ENCODE data around the gene ILRUN. TPM values are rescaled to one million over a fixed set of nuclear protein-coding genes. Genes with fewer than 3 reads are reported as not detected.
"Not testable (repeated sequence)": the region's sequence is repeated elsewhere in the genome, so short reads cannot be mapped to it uniquely, and the experiment has no call there.

ILRUN gene
- 41.1 TPM for polyA plus RNA-seq (2013, experiment 1 of 2)
- polyA plus RNA-seq (2013, experiment 2 of 2), result 43.5 TPM

DNA sequence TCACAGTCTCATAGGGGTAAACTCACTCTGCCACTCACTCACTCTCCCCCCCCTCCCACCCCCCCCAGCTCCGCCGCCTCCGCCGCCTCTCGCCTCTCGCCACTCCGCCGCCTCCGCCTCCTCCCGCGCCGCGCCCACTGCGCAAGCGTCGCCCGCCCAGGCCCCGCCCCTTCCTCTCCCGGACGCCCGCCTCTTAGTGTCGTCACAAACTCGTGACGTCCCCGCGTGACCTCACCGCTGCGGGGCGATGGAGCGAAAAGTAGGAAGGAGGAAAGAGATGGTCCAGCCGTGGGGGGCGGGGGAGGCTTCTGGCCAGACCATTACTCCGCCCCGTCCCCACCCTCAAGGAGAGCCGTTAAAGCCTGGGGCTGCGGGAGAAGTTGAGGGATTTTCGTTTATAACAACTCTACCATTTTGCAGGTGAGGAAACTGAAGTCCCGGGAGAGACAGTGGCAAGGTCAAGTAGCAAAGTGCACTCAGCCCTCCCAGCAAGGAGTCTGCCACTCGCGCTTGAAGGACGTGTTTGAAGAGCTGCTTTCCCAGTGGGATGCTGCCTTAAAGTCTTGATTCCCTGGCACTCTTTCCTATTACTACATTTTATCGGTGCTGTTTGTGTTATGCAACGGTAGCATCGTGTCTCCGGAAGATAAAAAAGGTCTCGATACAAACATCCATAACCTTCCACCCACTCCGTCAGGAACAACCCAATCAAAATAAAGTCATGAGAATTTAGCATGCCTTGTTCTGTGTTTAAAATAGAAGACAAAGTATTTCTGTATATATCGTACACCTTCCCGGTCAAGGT is at the start of gene ILRUN:
ILRUN (minus strand) TSS at position 29 of the 805 bp plus-strand sequence. CDS start 164 bp downstream, outside the sequence.
- peak within 1 kb of the TSS; percentile 98 for H3K4me3 ChIP-seq (ENCODE audit: low read length)
- no peaks in the 10 kb centered on the region for H3K36me3 ChIP-seq (ENCODE audit: insufficient read depth, low read length)
- no peaks in the 10 kb centered on the region for H3K27me3 ChIP-seq (ENCODE audit: insufficient read depth, low read length)
- 15% methylated on average over 38 of the region's 49 CpGs for WGBS
- peaks cover 12% of the 10 kb centered on the region for H3K4me1 ChIP-seq (ENCODE audit: insufficient read depth, low read length)
- peak within 1 kb of the TSS; percentile 89 for H3K9ac ChIP-seq (ENCODE audit: low read depth, low read length)
- peak within 1 kb of the TSS; percentile 79 for H3K27ac ChIP-seq (ENCODE audit: low read depth, low read length)
- no peaks in the 10 kb centered on the region for H3K9me3 ChIP-seq (ENCODE audit: insufficient read depth, low read depth, low read length)

DNA sequence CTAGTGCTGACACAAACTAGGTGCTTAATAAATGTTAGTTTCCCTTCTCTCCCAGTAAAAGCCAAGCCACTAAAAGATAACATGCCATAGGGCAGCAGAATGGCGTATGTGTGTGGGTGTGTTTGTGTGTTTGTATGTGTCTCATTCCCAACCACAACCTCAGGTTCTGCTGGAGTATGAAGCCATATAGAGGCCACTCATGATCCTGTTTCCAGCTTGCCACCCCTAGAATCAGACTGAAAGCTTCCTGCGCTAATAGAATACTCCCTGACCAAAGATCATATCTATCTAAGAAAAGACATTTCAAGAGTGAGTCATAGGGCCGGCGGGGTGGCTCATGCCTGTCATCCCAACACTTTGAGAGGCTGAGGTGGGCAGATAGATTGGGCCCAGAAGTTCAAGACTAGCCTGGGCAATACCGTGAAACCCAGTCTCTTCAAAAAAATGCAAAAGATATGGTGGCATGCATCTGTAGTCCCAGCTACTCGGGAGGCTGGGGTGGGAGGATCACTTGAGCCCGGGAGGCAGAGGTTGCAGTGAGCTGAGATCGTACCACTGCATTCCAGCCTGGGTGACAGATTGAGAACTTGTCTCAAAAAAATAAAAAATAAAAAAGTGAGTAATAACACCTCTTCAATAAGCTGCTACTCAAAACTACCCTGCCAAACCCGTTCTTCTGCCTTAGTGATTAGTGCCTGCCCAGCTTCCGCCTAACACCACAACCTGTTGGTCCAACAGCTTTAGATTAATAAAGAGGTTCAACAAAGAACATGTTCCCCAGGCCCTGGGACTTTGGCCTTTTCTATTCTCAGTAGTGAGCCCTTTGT is 48.9 kb upstream of the ILRUN start:
- H3K4me3 ChIP-seq (ENCODE audit: low read length), result no peak overlapping the region
- H3K27me3 ChIP-seq (ENCODE audit: insufficient read depth, low read length), result no peaks in the 10 kb centered on the region
- no peaks in the 10 kb centered on the region for H3K4me1 ChIP-seq (ENCODE audit: insufficient read depth, low read length)
- H3K27ac ChIP-seq (ENCODE audit: low read depth, low read length), result no peak overlapping the region
- no peaks in the 10 kb centered on the region for H3K36me3 ChIP-seq (ENCODE audit: insufficient read depth, low read length)
- 88% methylated on average over 9 of the region's 10 CpGs for WGBS
- H3K9ac ChIP-seq (ENCODE audit: low read depth, low read length), result no peak overlapping the region
- H3K9me3 ChIP-seq (ENCODE audit: insufficient read depth, low read depth, low read length), result no peaks in the 10 kb centered on the region

DNA sequence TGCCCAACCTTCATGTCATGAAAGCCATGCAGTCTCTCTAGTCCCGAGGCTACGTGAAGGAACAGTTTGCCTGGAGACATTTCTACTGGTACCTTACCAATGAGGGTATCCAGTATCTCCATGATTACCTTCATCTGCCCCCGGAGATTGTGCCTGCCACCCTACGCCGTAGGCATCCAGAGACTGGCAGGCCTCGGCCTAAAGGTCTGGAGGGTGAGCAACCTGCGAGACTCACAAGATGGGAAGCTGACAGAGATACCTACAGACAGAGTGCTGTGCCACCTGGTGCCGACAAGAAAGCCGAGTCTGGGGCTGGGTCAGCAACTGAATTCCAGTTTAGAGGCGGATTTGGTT is 47.7 kb upstream of the ILRUN start:
- H3K27ac ChIP-seq (ENCODE audit: low read depth, low read length); H3K36me3 ChIP-seq (ENCODE audit: insufficient read depth, low read length); H3K4me3 ChIP-seq (ENCODE audit: low read length); H3K9ac ChIP-seq (ENCODE audit: low read depth, low read length); H3K9me3 ChIP-seq (ENCODE audit: insufficient read depth, low read depth, low read length); H3K4me1 ChIP-seq (ENCODE audit: insufficient read depth, low read length); H3K27me3 ChIP-seq (ENCODE audit: insufficient read depth, low read length): not testable (repeated sequence)
- 90% methylated on average over 10 of the region's 10 CpGs for WGBS

DNA sequence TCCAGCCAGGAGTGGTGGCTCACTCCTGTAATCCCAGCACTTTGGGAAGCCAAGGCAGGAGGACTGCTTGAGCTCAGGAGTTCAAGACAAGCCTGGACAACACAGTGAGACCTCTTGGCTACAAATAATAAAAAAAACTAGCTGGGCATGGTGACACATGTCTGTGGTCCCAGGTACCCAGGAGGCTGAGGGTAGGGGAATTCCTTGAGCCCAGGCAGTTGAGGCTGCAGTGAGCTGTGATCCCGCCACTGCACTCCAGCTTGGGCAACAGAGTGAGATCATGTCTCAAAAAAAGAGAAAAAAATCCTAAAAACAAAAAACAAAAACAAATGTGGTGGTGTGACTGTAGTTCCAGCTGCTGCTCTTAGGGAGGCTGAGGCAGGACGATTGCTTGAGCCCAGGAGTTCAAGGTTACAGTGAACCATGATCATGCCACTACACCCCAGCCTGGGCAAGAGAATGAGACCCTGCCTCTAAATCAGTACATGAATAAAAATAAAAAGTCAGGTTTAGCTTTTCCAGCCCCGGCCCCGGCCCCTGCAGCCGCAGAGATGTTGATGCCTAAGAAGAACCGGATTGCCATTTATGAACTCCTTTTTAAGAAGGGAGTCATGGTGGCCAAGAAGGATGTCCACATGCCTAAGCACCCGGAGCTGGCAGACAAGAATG is 47.2 kb upstream of the ILRUN start:
- no peak overlapping the region for H3K9ac ChIP-seq (ENCODE audit: low read depth, low read length)
- H3K27me3 ChIP-seq (ENCODE audit: insufficient read depth, low read length), result no peaks in the 10 kb centered on the region
- WGBS, result 90% methylated on average over 7 of the region's 7 CpGs
- no peaks in the 10 kb centered on the region for H3K36me3 ChIP-seq (ENCODE audit: insufficient read depth, low read length)
- H3K27ac ChIP-seq (ENCODE audit: low read depth, low read length), result no peak overlapping the region
- no peaks in the 10 kb centered on the region for H3K9me3 ChIP-seq (ENCODE audit: insufficient read depth, low read depth, low read length)
- H3K4me3 ChIP-seq (ENCODE audit: low read length), result no peak overlapping the region
- no peaks in the 10 kb centered on the region for H3K4me1 ChIP-seq (ENCODE audit: insufficient read depth, low read length)

DNA sequence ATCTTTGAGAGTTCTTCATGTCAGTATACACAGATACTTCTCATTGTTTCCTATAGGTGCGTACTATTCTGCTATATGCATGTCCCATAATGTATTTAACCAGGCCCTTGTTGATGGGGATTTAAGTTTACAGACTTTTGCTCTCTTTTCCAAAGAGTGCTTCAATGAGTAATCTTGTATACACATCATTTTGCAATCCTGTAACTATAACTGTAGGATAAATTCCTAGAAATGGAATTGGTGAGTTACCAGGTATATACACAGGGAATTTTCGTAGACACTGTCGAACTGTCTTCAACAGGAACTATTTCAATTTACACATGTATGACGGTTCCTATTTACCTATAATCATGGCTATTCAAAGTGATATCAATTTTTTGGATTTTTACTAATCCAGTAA is 45.5 kb upstream of the ILRUN start:
- Histone ChIP-seq H3K4me3 (ENCODE audit: low read length) (no peak overlapping the region), H3K9me3 (ENCODE audit: insufficient read depth, low read depth, low read length) (no peaks in the 10 kb centered on the region), H3K36me3 (ENCODE audit: insufficient read depth, low read length) (no peaks in the 10 kb centered on the region), H3K27me3 (ENCODE audit: insufficient read depth, low read length) (no peaks in the 10 kb centered on the region), H3K9ac (ENCODE audit: low read depth, low read length) (no peak overlapping the region), H3K4me1 (ENCODE audit: insufficient read depth, low read length) (no peaks in the 10 kb centered on the region), H3K27ac (ENCODE audit: low read depth, low read length) (no peak overlapping the region)
- 89% methylated on average over 4 of the region's 4 CpGs for WGBS

DNA sequence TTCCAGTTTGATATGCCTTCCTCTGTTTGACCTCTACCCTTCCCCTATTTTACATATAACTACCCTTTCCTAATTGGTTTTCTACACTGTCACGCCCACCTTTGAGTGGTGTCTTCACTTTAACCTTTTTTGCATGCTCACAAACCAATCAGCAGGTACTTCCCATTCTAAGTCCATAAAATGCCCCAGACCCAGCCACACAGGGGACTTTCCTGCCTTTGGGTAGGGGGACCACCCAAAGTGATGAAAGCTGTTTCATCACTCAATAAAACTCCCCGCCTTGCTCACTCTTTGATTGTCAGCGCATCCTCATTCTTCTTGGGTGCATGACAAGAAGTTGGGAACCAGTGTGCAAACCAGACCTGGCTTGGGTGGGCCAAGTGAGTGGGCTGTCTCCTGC is 40.3 kb upstream of the ILRUN start:
- Histone ChIP-seq H3K4me3 (ENCODE audit: low read length) (no peak overlapping the region), H3K9me3 (ENCODE audit: insufficient read depth, low read depth, low read length) (no peaks in the 10 kb centered on the region), H3K4me1 (ENCODE audit: insufficient read depth, low read length) (no peaks in the 10 kb centered on the region), H3K27ac (ENCODE audit: low read depth, low read length) (no peak overlapping the region), H3K36me3 (ENCODE audit: insufficient read depth, low read length) (no peaks in the 10 kb centered on the region), H3K9ac (ENCODE audit: low read depth, low read length) (no peak overlapping the region), H3K27me3 (ENCODE audit: insufficient read depth, low read length) (no peaks in the 10 kb centered on the region)
- WGBS, result 85% methylated on average over 3 of the region's 3 CpGs

DNA sequence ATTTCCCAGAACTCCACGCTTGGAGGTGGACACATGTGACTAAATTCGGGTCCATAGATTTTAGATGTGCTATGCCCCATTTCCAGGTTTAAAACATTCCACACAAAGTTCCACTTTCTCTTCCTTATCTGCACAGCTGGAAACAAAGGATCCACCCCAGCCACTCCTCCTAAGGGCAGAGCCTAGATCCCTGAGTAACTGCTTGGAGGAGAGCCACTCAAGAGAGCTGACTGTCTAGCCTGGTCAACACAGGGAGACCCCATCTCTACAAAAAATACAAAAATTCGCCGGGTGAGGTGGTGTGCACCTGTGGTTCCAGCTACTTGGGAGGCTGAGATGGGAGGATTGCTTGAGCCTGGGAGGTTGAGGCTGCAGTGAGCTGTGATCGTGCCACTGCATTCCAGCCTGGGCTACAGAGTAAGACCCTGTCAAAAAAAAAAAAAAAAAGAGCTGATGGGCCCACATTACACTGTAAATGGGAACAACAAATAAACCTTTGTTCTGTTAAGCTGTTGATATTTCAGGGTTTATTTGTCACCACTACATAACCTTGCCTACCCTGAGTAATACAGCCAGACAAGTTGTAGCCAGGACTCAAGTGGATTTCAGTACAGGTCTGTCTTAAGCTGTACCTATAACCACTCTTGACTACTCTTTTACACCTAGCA is 35.0 kb upstream of the ILRUN start:
- Histone ChIP-seq H3K4me1 (ENCODE audit: insufficient read depth, low read length) (no peaks in the 10 kb centered on the region), H3K27me3 (ENCODE audit: insufficient read depth, low read length) (no peaks in the 10 kb centered on the region)
- 90% methylated on average over 5 of the region's 5 CpGs for WGBS

DNA sequence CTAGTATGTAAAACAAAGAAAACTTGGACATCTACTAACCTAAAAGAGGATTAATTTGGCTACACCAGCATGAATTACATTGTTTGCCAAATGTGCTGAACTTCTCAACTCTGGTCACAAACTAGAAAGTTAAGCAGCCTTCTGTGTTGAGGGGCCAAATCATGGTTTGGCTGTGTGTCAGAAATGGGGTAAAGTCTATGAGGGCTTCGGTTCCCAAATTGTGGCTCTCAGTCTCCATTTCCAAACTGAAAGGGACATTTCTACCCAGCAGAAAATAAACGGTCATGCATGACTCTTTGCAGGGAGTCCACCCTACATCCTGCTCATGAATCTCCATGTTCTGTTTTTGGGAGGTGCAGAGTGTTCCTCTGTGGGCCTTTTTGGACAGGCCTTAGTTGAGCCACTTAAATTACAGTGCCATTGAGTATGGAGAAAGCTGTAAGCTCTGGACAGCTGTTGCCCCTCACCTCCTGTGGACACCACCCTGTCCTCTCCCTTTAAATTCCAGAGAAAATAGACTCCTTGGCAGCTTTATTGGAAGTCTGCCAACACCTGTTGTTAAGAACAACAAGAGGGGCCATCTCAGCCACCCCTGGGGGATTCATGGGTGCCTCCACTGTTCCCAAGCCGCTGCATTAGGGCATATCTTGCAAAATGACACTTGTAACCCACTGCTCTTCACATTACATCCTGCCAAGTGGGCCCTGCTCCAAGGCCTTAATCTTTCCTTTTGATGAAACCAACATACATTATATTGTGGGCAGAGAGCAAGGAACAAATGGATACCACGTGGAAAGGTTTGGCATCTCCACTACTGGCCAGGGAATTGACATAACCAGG is 33.3 kb upstream of the ILRUN start:
- 92% methylated on average over 4 of the region's 4 CpGs for WGBS
- Histone ChIP-seq H3K27ac (ENCODE audit: low read depth, low read length) (no peak overlapping the region), H3K9ac (ENCODE audit: low read depth, low read length) (no peak overlapping the region), H3K36me3 (ENCODE audit: insufficient read depth, low read length) (no peaks in the 10 kb centered on the region), H3K27me3 (ENCODE audit: insufficient read depth, low read length) (no peaks in the 10 kb centered on the region), H3K4me1 (ENCODE audit: insufficient read depth, low read length) (no peaks in the 10 kb centered on the region), H3K9me3 (ENCODE audit: insufficient read depth, low read depth, low read length) (peaks cover 4% of the 10 kb centered on the region; the same call in 1 of the 2 replicates), H3K4me3 (ENCODE audit: low read length) (no peak overlapping the region)

More for the DNA sequence above, 35.0 kb upstream of the ILRUN start:
- no peak overlapping the region for H3K27ac ChIP-seq (ENCODE audit: low read depth, low read length)
- no peaks in the 10 kb centered on the region for H3K9me3 ChIP-seq (ENCODE audit: insufficient read depth, low read depth, low read length)
- no peaks in the 10 kb centered on the region for H3K36me3 ChIP-seq (ENCODE audit: insufficient read depth, low read length)
- H3K9ac ChIP-seq (ENCODE audit: low read depth, low read length), result no peak overlapping the region
- H3K4me3 ChIP-seq (ENCODE audit: low read length), result no peak overlapping the region

DNA sequence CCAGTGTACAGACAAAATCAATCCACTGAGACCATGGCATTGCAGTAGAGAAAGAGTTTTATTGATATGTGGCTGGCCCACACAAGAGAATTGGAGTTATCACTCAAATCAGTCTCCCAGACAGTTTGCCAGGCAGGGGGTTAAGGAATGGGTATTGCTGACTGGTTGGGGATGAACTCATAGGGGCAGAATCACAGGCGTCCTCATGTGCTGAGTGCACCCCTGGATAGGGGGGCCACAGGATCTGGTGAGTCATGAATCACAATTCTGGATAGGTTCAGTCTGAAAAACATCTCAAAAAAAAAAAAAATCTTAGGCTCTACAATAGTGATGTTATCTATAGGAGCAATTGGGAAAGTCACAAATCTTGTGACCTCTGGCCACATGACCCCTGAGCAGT is 29.5 kb upstream of the ILRUN start:
- no peak overlapping the region for H3K27ac ChIP-seq (ENCODE audit: low read depth, low read length)
- no peak overlapping the region for H3K4me3 ChIP-seq (ENCODE audit: low read length)
- WGBS, result 78% methylated on average over 1 of the region's 1 CpG
- no peaks in the 10 kb centered on the region for H3K27me3 ChIP-seq (ENCODE audit: insufficient read depth, low read length)
- 0 out of 2 replicates have a peak, but pooled peaks cover 3% of the 10 kb centered on the region for H3K4me1 ChIP-seq (ENCODE audit: insufficient read depth, low read length)
- H3K9me3 ChIP-seq (ENCODE audit: insufficient read depth, low read depth, low read length), result peaks cover 4% of the 10 kb centered on the region; the same call in 1 of the 2 replicates
- H3K36me3 ChIP-seq (ENCODE audit: insufficient read depth, low read length), result no peaks in the 10 kb centered on the region
- H3K9ac ChIP-seq (ENCODE audit: low read depth, low read length), result no peak overlapping the region

DNA sequence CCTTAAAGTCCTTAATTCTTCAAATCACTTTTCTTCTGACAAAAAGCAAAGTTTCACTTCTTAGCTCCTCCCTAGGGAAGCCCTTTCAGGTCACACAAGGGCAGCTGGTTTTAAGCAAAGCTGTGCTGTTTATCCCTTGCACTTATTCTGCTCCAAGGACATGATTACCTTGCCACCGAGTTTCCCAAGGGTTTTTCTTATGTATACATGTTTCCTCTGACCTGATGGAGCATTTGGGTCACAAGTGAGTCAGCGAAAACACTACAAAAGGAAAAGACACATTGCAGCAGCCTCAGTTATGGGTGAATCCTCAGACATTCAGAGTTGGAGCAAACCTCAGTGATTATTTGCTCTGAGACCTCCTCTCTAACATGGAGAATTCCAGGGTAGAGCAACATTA is 26.6 kb upstream of the ILRUN start:
- 50% methylated on average over 2 of the region's 2 CpGs for WGBS
- Histone ChIP-seq H3K4me1 (ENCODE audit: insufficient read depth, low read length) (peaks cover 13% of the 10 kb centered on the region), H3K9ac (ENCODE audit: low read depth, low read length) (0 out of 2 replicates have a peak overlapping the region, but pooled peaks have one; percentile 38), H3K27me3 (ENCODE audit: insufficient read depth, low read length) (no peaks in the 10 kb centered on the region), H3K36me3 (ENCODE audit: insufficient read depth, low read length) (no peaks in the 10 kb centered on the region), H3K27ac (ENCODE audit: low read depth, low read length) (peak overlapping the region; percentile 82), H3K4me3 (ENCODE audit: low read length) (no peak overlapping the region), H3K9me3 (ENCODE audit: insufficient read depth, low read depth, low read length) (peaks cover 4% of the 10 kb centered on the region; the same call in 1 of the 2 replicates)
